Endothelial cell of umbilical vein (primary cell): ENCODE data around the gene ELOVL2. TPM values are rescaled to one million over a fixed set of nuclear protein-coding genes. Genes with fewer than 3 reads are reported as not detected.

ENCODE experiments used
- BruUV-seq: library from RNA; stranded (reverse); fragments of 400-500 nt; replicated peaks from 2 replicates; lab custom pipeline; 2021; lab: Mats Ljungman, UMichigan
- CTCF ChIA-PET: fragments of 300-600, 350-600 bp; sonication (Branson Sonifier 250); formaldehyde crosslinking; loops from one replicate; lab custom pipeline; 2021; ENCODE audit warnings: antibody characterized with exemption, inconsistent platforms; lab: Charles Lee
- POLR2A ChIA-PET: fragments of 300-600, 350-600 bp; sonication (Branson Sonifier 250); formaldehyde crosslinking; loops from one replicate; lab custom pipeline; 2021; ENCODE audit warnings: antibody characterized with exemption, inconsistent platforms; lab: Charles Lee
- DNase-seq: peaks from one replicate; pipeline ENCODE4 v3.0.0-alpha.2; 2011; ENCODE audit warnings: low read depth, low spot score
- FAIRE-seq: peaks from 2 replicates; lab custom pipeline; 2011; peaks lifted over from hg19 to GRCh38; lab: Jason Lieb, UNC
- H2AFZ ChIP-seq: 2 replicates; pipeline ENCODE4 v1.6.0; 2012; ENCODE audit warnings: low read depth, low read length, control low read depth, inconsistent platforms
- H3K27ac ChIP-seq: 2 replicates; pipeline ENCODE4 v1.5.1; 2011; ENCODE audit warnings: low read depth, mild to moderate bottlenecking, control low read depth, low read length, moderate library complexity; ENCODE audit not compliant: insufficient read depth
- H3K27me3 ChIP-seq, 2 experiments: 2 replicates each; pipeline versions ENCODE4 v1.6.0 to v1.6.1; 2011; ENCODE audit warnings: low read length in 2 of 2, mixed read lengths in 1 of 2; ENCODE audit not compliant: control insufficient read depth in 2 of 2, insufficient read depth in 2 of 2
- H3K36me3 ChIP-seq, 2 experiments: 2 replicates in 1 of 2; 3 replicates in 1 of 2; pipeline ENCODE4 v1.5.1; 2011; ENCODE audit warnings: low read length in 2 of 2, mild to moderate bottlenecking in 1 of 2, moderate library complexity in 1 of 2; ENCODE audit not compliant: control insufficient read depth in 2 of 2, insufficient read depth in 2 of 2; ENCODE audit errors: extremely low read depth in 1 of 2
- H3K4me1 ChIP-seq: 3 replicates; pipeline ENCODE4 v1.5.1; 2011; ENCODE audit warnings: mild to moderate bottlenecking, low read length; ENCODE audit not compliant: control insufficient read depth, insufficient read depth; ENCODE audit errors: extremely low read depth
- H3K4me2 ChIP-seq: 2 replicates; pipeline ENCODE4 v1.6.1; 2011; ENCODE audit warnings: low read length, control low read depth, mixed read lengths; ENCODE audit not compliant: insufficient read depth
- H3K4me3 ChIP-seq, 3 experiments: fragments of 200-600 bp in 1 of 3; sonication (generic), shearing (Covaris generic) in 1 of 3; replicated peaks in 1 of 3; 2 replicates each; pipeline ENCODE4 v1.5.1; 2011 to 2016; ENCODE audit warnings: control low read depth in 3 of 3, low read length in 3 of 3, mild to moderate bottlenecking in 2 of 3, inconsistent platforms in 1 of 3, low read depth in 1 of 3, moderate library complexity in 1 of 3; ENCODE audit not compliant: insufficient read depth in 1 of 3
- H3K79me2 ChIP-seq: 2 replicates; pipeline ENCODE4 v1.6.0; 2012; ENCODE audit warnings: low read length, inconsistent platforms; ENCODE audit not compliant: control insufficient read depth, insufficient read depth
- H3K9ac ChIP-seq: replicated peaks from 2 replicates; pipeline ENCODE3; 2011; ENCODE audit warnings: low read length, control low read depth; ENCODE audit not compliant: insufficient read depth; ENCODE audit errors: extremely low read depth
- H3K9me1 ChIP-seq: replicated peaks from 3 replicates; pipeline ENCODE4 v1.6.0; 2011; ENCODE audit warnings: mild to moderate bottlenecking, low read length; ENCODE audit not compliant: control insufficient read depth, insufficient read depth; ENCODE audit errors: extremely low read depth
- H3K9me3 ChIP-seq: replicated peaks from 2 replicates; pipeline ENCODE4 v1.5.1; 2012; ENCODE audit warnings: low read length, inconsistent platforms; ENCODE audit not compliant: control insufficient read depth, insufficient read depth
- H4K20me1 ChIP-seq: replicated peaks from 2 replicates; pipeline ENCODE3; 2011; ENCODE audit warnings: mild to moderate bottlenecking, low read length; ENCODE audit not compliant: control insufficient read depth, insufficient read depth; ENCODE audit errors: extremely low read depth
- EZH2 ChIP-seq: IDR thresholded peaks from 2 replicates; pipeline ENCODE4 v1.6.1; 2012; ENCODE audit warnings: borderline replicate concordance, low read depth, mild to moderate bottlenecking, moderate library complexity, low read length, inconsistent platforms; ENCODE audit not compliant: severe bottlenecking
- FOS ChIP-seq: IDR thresholded peaks from 2 replicates; pipeline ENCODE4 v1.6.1; 2011; ENCODE audit warnings: mild to moderate bottlenecking, low read length, moderate library complexity, borderline replicate concordance; ENCODE audit not compliant: insufficient read depth
- GATA2 ChIP-seq: IDR thresholded peaks from 2 replicates; pipeline ENCODE4 v1.7.0; 2011; ENCODE audit warnings: low read depth, mild to moderate bottlenecking, moderate library complexity, mixed read lengths, low read length; ENCODE audit not compliant: insufficient read length, insufficient read depth
- JUN ChIP-seq: IDR thresholded peaks from 2 replicates; pipeline ENCODE4 v1.6.1; 2011; ENCODE audit warnings: borderline replicate concordance, low read depth; ENCODE audit not compliant: insufficient read length, insufficient read depth
- MYC ChIP-seq: IDR thresholded peaks from one replicate; pipeline ENCODE4 v1.6.1; 2011; ENCODE audit warnings: mild to moderate bottlenecking, low read depth, low read length
- POLR2A ChIP-seq: IDR thresholded peaks from 2 replicates; pipeline ENCODE4 v1.6.1; 2012; ENCODE audit warnings: low read depth, mild to moderate bottlenecking, control low read depth, low read length
- POLR2AphosphoS5 ChIP-seq: IDR thresholded peaks from 2 replicates; pipeline ENCODE4 v1.6.1; 2012; ENCODE audit warnings: low read depth, mild to moderate bottlenecking, control low read depth, low read length, moderate library complexity; ENCODE audit not compliant: insufficient read depth
- dilution Hi-C: fragments of 300-500 bp; cut with MboI; formaldehyde crosslinking; loops from one replicate; pipeline ENCODE4 v1.15.0; 2019; ENCODE audit warnings: low sequenced_read_pairs; ENCODE audit not compliant: extremely low pct_ligation_motif_present
- intact Hi-C: fragments of 100-400 bp; cut with micrococcal nuclease; formaldehyde crosslinking; loops from one replicate; pipeline ENCODE4 v1.10.0; 2022
- polyA plus RNA-seq, 4 experiments: library from polyadenylated mRNA; depleted of rRNA in 3 of 4; stranded (reverse) in 3 of 4; unstranded in 1 of 4; fragments of >200 nt; gene quantifications; 2 replicates each; pipeline versions ENCODE4 v1.2.1 to v1.2.3, GENCODE V29; 2011 to 2012; ENCODE audit warnings: missing spikeins in 1 of 4
- total RNA-seq: library from RNA; stranded (reverse); gene quantifications from 2 replicates; pipeline ENCODE4 v1.2.3, GENCODE V29; 2021
- TF ChIP-seq, protein P1 (sequence below), 2 donors: IDR thresholded peaks; 1 replicate in 1 of 2; 2 replicates in 1 of 2; pipeline ENCODE4 v1.5.1; 2011; ENCODE audit warnings: low read length in 2 of 2, mild to moderate bottlenecking in 2 of 2, moderate library complexity in 2 of 2, control low read depth in 1 of 2, inconsistent platforms in 1 of 2, low read depth in 1 of 2; ENCODE audit not compliant: insufficient read depth in 1 of 2; ENCODE audit errors: extremely low read depth in 1 of 2
- TF ChIP-seq, protein P2 (sequence below): IDR thresholded peaks from 2 replicates; pipeline ENCODE4 v1.6.1; 2011; ENCODE audit not compliant: insufficient read depth, insufficient read length

ELOVL2 gene
- total and polyA plus RNA-seq, 2 donors (not counting 3 experiments of a cell fraction or from before 2014, with no cell fraction given) = not detected

DNA sequence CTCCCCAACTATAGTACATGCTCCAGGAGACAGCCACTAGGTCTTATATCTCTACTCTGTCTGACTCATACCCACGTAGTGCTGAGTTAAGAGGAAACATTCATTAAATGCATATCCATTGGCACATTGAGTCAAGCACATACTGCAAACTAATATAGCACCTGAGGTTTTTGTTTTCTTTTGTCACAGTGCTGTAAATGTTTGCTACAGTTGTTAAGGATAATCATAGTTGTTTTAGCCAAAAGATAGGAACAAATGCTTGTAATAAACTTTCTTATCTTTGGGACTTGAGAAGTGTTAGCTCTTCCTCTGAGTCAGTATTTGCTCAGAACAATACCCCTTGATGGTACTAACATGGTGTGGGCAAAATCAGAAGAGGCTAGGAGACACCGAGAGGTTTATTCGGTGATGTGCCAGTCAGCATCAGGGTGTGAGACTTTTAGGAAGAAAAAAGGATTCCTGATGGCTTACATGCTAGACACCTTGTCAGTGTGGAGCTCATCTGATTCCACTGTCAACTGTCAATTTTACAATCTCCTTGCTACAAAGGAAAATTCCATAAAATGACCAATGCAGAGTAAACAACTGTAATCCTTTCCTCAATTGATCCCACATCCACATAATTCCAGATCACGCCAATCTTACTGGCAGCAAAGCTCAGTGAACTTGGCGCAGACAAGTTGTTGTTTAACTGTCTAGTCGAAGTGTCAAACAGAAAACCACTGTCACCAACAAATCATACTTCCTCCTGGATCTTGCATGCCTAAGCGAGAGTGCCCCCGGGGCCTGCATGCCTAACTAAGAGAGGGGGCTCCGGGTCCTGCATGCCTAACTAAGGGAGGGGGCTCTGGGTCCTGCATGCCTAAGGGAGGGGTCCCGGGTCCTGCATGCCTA is 36.1 kb downstream of the ELOVL2 start:
- CTCF ChIA-PET = interaction anchor here (0.8 to 1.2 kb wide), 2 partner anchors 13 to 54 kb away, joined by 3 to 4 read pairs; no protein-coding TSS in a partner anchor
- no peak for FAIRE-seq
- POLR2A ChIA-PET = no interaction called here
- no peaks in the 10 kb centered on the region for H3K9me3 ChIP-seq
- H3K9me1 ChIP-seq = no peaks in the 10 kb centered on the region
- DNase-seq = peak; percentile 2
- H3K27ac ChIP-seq = no peak overlapping the region
- H3K79me2 ChIP-seq = no peaks in the 10 kb centered on the region
- no peak overlapping the region for H3K4me2 ChIP-seq
- no peak overlapping the region for H2AFZ ChIP-seq
- peaks cover 8% of the 10 kb centered on the region for H3K4me1 ChIP-seq
- no peaks in the 10 kb centered on the region for H3K27me3 ChIP-seq
- no peak for TF ChIP-seq POLR2A
- no peak for TF ChIP-seq FOS
- TF ChIP-seq GATA2 = no peak
- TF ChIP-seq, protein P1, sequence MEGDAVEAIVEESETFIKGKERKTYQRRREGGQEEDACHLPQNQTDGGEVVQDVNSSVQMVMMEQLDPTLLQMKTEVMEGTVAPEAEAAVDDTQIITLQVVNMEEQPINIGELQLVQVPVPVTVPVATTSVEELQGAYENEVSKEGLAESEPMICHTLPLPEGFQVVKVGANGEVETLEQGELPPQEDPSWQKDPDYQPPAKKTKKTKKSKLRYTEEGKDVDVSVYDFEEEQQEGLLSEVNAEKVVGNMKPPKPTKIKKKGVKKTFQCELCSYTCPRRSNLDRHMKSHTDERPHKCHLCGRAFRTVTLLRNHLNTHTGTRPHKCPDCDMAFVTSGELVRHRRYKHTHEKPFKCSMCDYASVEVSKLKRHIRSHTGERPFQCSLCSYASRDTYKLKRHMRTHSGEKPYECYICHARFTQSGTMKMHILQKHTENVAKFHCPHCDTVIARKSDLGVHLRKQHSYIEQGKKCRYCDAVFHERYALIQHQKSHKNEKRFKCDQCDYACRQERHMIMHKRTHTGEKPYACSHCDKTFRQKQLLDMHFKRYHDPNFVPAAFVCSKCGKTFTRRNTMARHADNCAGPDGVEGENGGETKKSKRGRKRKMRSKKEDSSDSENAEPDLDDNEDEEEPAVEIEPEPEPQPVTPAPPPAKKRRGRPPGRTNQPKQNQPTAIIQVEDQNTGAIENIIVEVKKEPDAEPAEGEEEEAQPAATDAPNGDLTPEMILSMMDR (IDR thresholded peaks at IDR 0.05; ENCODE audit: extremely low read depth in 1 of 2, insufficient read depth in 1 of 2, low read depth in 1 of 2, low read length in 2 of 2) = no peak
- TF ChIP-seq POLR2AphosphoS5 = no peak
- TF ChIP-seq EZH2 = no peak
- TF ChIP-seq JUN = no peak
- TF ChIP-seq, protein P2, sequence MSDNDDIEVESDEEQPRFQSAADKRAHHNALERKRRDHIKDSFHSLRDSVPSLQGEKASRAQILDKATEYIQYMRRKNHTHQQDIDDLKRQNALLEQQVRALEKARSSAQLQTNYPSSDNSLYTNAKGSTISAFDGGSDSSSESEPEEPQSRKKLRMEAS = no peak
- no peak for TF ChIP-seq MYC
- H3K36me3 ChIP-seq = no peaks in the 10 kb centered on the region
- no peak overlapping the region for H3K9ac ChIP-seq
- dilution Hi-C loops (no loop called here), intact Hi-C loops (no loop called here)
- H4K20me1 ChIP-seq = no peaks in the 10 kb centered on the region
- H3K4me3 ChIP-seq = no peak overlapping the region
- no TSS peak for BruUV-seq
